H9 (cell line): Measurements from ENCODE around the gene MAGI1. TPM values are rescaled to one million over a fixed set of nuclear protein-coding genes. Genes with fewer than 3 reads are reported as not detected.

Source experiments
- DNase-seq: peaks from one replicate; pipeline ENCODE4 v3.0.0-alpha.2; 2017
- H2AFZ ChIP-seq: one replicate; pipeline ENCODE4 v1.6.1; 2013; ENCODE audit warnings: mild to moderate bottlenecking, low read length, control low read depth, moderate library complexity
- H2AK5ac ChIP-seq: 2 replicates; pipeline ENCODE4 v1.6.1; 2013; ENCODE audit warnings: low read length, control low read depth, mixed read lengths; ENCODE audit not compliant: insufficient read length
- H2BK120ac ChIP-seq: one replicate; pipeline ENCODE4 v1.6.1; 2013; ENCODE audit warnings: low read depth, mild to moderate bottlenecking, low read length, control low read depth, inconsistent platforms; ENCODE audit not compliant: poor library complexity, severe bottlenecking
- H2BK12ac ChIP-seq: 2 replicates; pipeline ENCODE4 v1.6.1; 2013; ENCODE audit warnings: low read length, control low read depth, mixed read lengths, low read depth; ENCODE audit not compliant: insufficient read length
- H2BK15ac ChIP-seq: 2 replicates; pipeline ENCODE4 v1.6.1; 2013; ENCODE audit warnings: low read depth, low read length, control low read depth
- H2BK20ac ChIP-seq: one replicate; pipeline ENCODE4 v1.6.1; 2013; ENCODE audit warnings: low read depth, mild to moderate bottlenecking, low read length, control low read depth, inconsistent platforms; ENCODE audit not compliant: poor library complexity, severe bottlenecking
- H2BK5ac ChIP-seq: 2 replicates; pipeline ENCODE4 v1.6.1; 2013; ENCODE audit warnings: low read length, control low read depth, mixed read lengths; ENCODE audit not compliant: insufficient read length
- H3K14ac ChIP-seq: 2 replicates; pipeline ENCODE4 v1.6.1; 2013; ENCODE audit warnings: low read length, control low read depth; ENCODE audit not compliant: insufficient read depth
- H3K18ac ChIP-seq: 2 replicates; pipeline ENCODE4 v1.6.1; 2013; ENCODE audit warnings: low read depth, mild to moderate bottlenecking, mixed read lengths, low read length, control low read depth; ENCODE audit not compliant: insufficient read length
- H3K23ac ChIP-seq: 2 replicates; pipeline ENCODE4 v1.6.1; 2013; ENCODE audit warnings: low read length, control low read depth, mixed read lengths, low read depth; ENCODE audit not compliant: insufficient read length
- H3K23me2 ChIP-seq: 2 replicates; pipeline ENCODE4 v1.6.1; 2013; ENCODE audit warnings: low read depth, mild to moderate bottlenecking, mixed read lengths, low read length, control low read depth; ENCODE audit not compliant: insufficient read length, poor library complexity, severe bottlenecking
- H3K27ac ChIP-seq: 2 replicates; pipeline ENCODE4 v1.5.1; 2013; ENCODE audit warnings: low read length, control low read depth, mixed read lengths, low read depth; ENCODE audit not compliant: insufficient read length
- H3K27me3 ChIP-seq: 2 replicates; pipeline ENCODE4 v1.6.1; 2013; ENCODE audit warnings: low read length, control low read depth, inconsistent platforms; ENCODE audit not compliant: insufficient read depth
- H3K4ac ChIP-seq: 2 replicates; pipeline ENCODE4 v1.6.1; 2013; ENCODE audit warnings: low read depth, mild to moderate bottlenecking, control low read depth, inconsistent platforms, low read length, moderate library complexity
- H3K4me1 ChIP-seq: 2 replicates; pipeline ENCODE4 v1.6.1; 2013; ENCODE audit warnings: low read length, control low read depth, inconsistent platforms; ENCODE audit not compliant: insufficient read depth
- H3K4me2 ChIP-seq: 2 replicates; pipeline ENCODE4 v1.6.1; 2013; ENCODE audit warnings: low read length, control low read depth, mixed read lengths; ENCODE audit not compliant: insufficient read length, insufficient read depth
- H3K56ac ChIP-seq: 2 replicates; pipeline ENCODE4 v1.6.1; 2013; ENCODE audit warnings: low read depth, mild to moderate bottlenecking, mixed read lengths, low read length, control low read depth; ENCODE audit not compliant: insufficient read length
- H3K79me1 ChIP-seq: 2 replicates; pipeline ENCODE4 v1.6.1; 2013; ENCODE audit warnings: low read depth, mild to moderate bottlenecking, moderate library complexity, low read length, control low read depth, inconsistent platforms; ENCODE audit not compliant: insufficient read depth, poor library complexity, severe bottlenecking
- H3K79me2 ChIP-seq: 2 replicates; pipeline ENCODE4 v1.6.1; 2013; ENCODE audit warnings: low read length, control low read depth, inconsistent platforms; ENCODE audit not compliant: insufficient read depth
- H3K9ac ChIP-seq: 2 replicates; pipeline ENCODE4 v1.6.1; 2013; ENCODE audit warnings: low read length, control low read depth, mixed read lengths; ENCODE audit not compliant: insufficient read length; ENCODE audit errors: extremely low read depth
- H3K9me3 ChIP-seq: one replicate; pipeline ENCODE4 v1.6.1; 2013; ENCODE audit warnings: low read depth, low read length, inconsistent platforms; ENCODE audit not compliant: control insufficient read depth
- H3T11ph ChIP-seq: one replicate; pipeline ENCODE4 v1.6.1; 2013; ENCODE audit warnings: mild to moderate bottlenecking, low read length, control low read depth, inconsistent platforms
- H4K20me1 ChIP-seq: one replicate; pipeline ENCODE4 v1.6.1; 2013; ENCODE audit not compliant: control insufficient read depth, insufficient read length, insufficient read depth
- H4K5ac ChIP-seq: 2 replicates; pipeline ENCODE4 v1.6.1; 2013; ENCODE audit warnings: low read depth, mild to moderate bottlenecking, mixed read lengths, low read length, control low read depth; ENCODE audit not compliant: insufficient read length
- H4K8ac ChIP-seq: replicated peaks from 2 replicates; pipeline ENCODE4 v1.6.1; 2013; ENCODE audit warnings: low read length, control low read depth, mixed read lengths, low read depth; ENCODE audit not compliant: insufficient read length
- H4K91ac ChIP-seq: 2 replicates; pipeline ENCODE4 v1.6.1; 2013; ENCODE audit warnings: low read depth, mild to moderate bottlenecking, moderate library complexity, mixed read lengths, low read length, control low read depth; ENCODE audit not compliant: insufficient read length
- H3K27ac Mint-ChIP-seq, 3 experiments: 2 replicates in 2 of 3; 3 replicates in 1 of 3; pipeline ENCODE4 v1.8.0; 2020 to 2021; ENCODE audit warnings: mixed read lengths in 3 of 3, mild to moderate bottlenecking in 1 of 3, moderate library complexity in 1 of 3
- H3K27me3 Mint-ChIP-seq: 2 replicates; pipeline ENCODE4 v1.8.0; 2021; ENCODE audit warnings: low read depth, mild to moderate bottlenecking, moderate library complexity, mixed read lengths
- H3K36me3 Mint-ChIP-seq, 3 experiments: 2 replicates in 2 of 3; 3 replicates in 1 of 3; pipeline ENCODE4 v1.8.0; 2020 to 2021; ENCODE audit warnings: low read depth in 3 of 3, mixed read lengths in 3 of 3; ENCODE audit not compliant: insufficient read depth in 1 of 3
- H3K4me1 Mint-ChIP-seq, 2 experiments: 2 replicates each; pipeline ENCODE4 v1.8.0; 2020; ENCODE audit warnings: mixed read lengths in 2 of 2
- H3K4me3 Mint-ChIP-seq, 2 experiments: 2 replicates in 1 of 2; 3 replicates in 1 of 2; pipeline ENCODE4 v1.8.0; 2020 to 2021; ENCODE audit warnings: mild to moderate bottlenecking in 2 of 2, mixed read lengths in 2 of 2, moderate library complexity in 1 of 2
- H3K9me3 Mint-ChIP-seq, 2 experiments: 2 replicates in 1 of 2; 3 replicates in 1 of 2; pipeline ENCODE4 v1.8.0; 2020; ENCODE audit warnings: mild to moderate bottlenecking in 2 of 2, mixed read lengths in 2 of 2, moderate library complexity in 1 of 2
- CTCF ChIP-seq: fragments of 200-600 bp; sonication (generic); conservative IDR thresholded peaks from 3 replicates; pipeline ENCODE4 v1.8.0; 2021; ENCODE audit warnings: antibody characterized with exemption, mild to moderate bottlenecking
- WGBS: extraction: QIAGEN DNeasy Blood & Tissue Kit; methylation state at CpG from one replicate; pipeline ENCODE4 v1.1.7; 2013; ENCODE audit warnings: missing lambda C conversion rate, low lambda C conversion rate, mixed read lengths; ENCODE audit not compliant: insufficient read length; ENCODE audit errors: extremely low coverage; 5-methylcytosine and 5-hydroxymethylcytosine counted together
- total RNA-seq: library from RNA; stranded (reverse); gene quantifications from 2 replicates; pipeline ENCODE4 v1.2.1, GENCODE V29; 2021

The MAGI1 gene
- total RNA-seq, 1 experiment from 2014 or later: 65.7 TPM

GRCh38 chr3:65758438-65758837 is 280.3 kb downstream of the MAGI1 start:
- H3K79me1 ChIP-seq: peaks cover 4% of the 10 kb centered on the region
- H2BK120ac ChIP-seq: no peak overlapping the region
- peaks cover 20% of the 10 kb centered on the region for H3K4me1 ChIP-seq
- no peak overlapping the region for H3K27ac Mint-ChIP-seq
- H2BK5ac ChIP-seq: no peak overlapping the region
- H3K23ac ChIP-seq: no peak overlapping the region
- no peak overlapping the region for H3K4ac ChIP-seq
- H2BK15ac ChIP-seq: no peak overlapping the region
- no peak overlapping the region for H4K8ac ChIP-seq
- H3K18ac ChIP-seq: no peak overlapping the region
- H3K9ac ChIP-seq: no peak overlapping the region
- no peak overlapping the region for H3K4me2 ChIP-seq
- H3K4me3 Mint-ChIP-seq: no peak overlapping the region
- H3T11ph ChIP-seq: no peak overlapping the region
- H3K27me3 ChIP-seq: no peaks in the 10 kb centered on the region
- H2BK20ac ChIP-seq: no peak overlapping the region
- no peaks in the 10 kb centered on the region for H3K9me3 Mint-ChIP-seq
- H4K20me1 ChIP-seq: no peaks in the 10 kb centered on the region
- no peaks in the 10 kb centered on the region for H3K9me3 ChIP-seq
- no peak overlapping the region for H2AFZ ChIP-seq
- H2BK12ac ChIP-seq: no peak overlapping the region
- DNase-seq: no peak
- H4K5ac ChIP-seq: no peak overlapping the region
- WGBS: no CpG with 5 or more reads among the region's 5 CpGs
- H3K14ac ChIP-seq: no peak overlapping the region
- no peaks in the 10 kb centered on the region for H3K79me2 ChIP-seq
- H3K36me3 Mint-ChIP-seq: peaks cover 0 to 1% (median 0%) of the 10 kb centered on the region in 3 experiments; a peak in 1 of 7 replicates
- H4K91ac ChIP-seq: no peak overlapping the region
- H3K23me2 ChIP-seq: no peaks in the 10 kb centered on the region
- H3K4me1 Mint-ChIP-seq: peaks cover 48% of the 10 kb centered on the region in 2 experiments
- no peak overlapping the region for H2AK5ac ChIP-seq
- no peaks in the 10 kb centered on the region for H3K27me3 Mint-ChIP-seq
- no peak overlapping the region for H3K27ac ChIP-seq
- TF ChIP-seq CTCF: no peak
- H3K56ac ChIP-seq: no peak overlapping the region
